Glomerular visceral epithelial cell (primary cell): ENCODE measurements around the gene MAPKAP1.
"Not testable (repeated sequence)": the region's sequence is repeated elsewhere in the genome, so short reads cannot be mapped to it uniquely, and the experiment has no call there.

ENCODE experiments used
- DNase-seq: peaks from one replicate; pipeline ENCODE4 v3.0.0-alpha.2; 2016; ENCODE audit errors: extremely low spot score

The MAPKAP1 gene

DNA sequence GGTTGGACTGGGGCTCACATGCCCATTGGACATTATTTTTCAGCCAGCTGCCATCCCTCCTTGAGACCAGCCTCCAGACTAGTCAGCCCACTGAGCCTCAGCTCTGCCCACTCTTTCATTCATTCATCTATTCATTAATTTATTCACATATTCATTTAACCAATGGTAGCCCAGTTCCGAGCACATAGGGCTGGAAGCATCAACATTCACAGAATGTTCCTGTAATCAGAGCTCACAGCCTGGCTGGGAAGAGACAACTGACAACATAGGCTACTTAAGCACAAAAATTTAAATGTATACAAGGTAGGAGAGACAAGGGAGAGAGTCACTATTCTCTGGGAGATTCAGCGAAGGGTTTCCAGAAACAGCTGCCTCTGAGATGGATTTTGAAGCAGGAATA, 23.2 kb upstream of the MAPKAP1 start:
- no peak for DNase-seq

DNA sequence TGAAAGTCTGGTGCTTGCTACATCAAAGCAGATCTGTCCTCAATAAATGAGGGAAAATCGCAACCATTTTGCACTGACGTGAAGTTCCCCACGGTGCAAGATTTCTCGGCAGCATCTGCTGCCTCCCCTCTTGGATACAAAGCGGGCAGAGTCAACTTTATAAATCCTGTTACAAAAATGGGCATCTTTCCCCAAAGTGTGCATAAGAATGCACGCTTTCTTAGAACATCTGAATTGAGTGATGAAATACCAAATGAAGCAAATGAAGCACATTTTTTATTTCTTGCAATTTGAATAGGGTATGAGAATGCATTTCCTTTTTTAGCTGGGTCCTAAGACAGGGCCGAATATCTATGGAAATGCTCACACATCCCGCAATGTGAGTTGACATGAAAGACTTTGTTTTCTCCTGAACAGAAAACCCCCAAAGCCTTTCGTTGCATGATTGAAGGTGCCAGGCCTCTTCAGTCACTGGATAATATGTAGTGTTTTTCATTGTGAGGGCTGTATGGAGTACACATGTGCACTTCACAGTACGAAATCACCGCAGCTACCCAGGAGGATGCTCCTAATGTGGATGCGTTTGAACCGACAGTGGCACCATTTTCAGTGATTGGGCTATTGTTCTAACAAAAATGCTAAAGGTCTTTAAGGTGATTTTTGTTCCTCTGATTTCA, 19.6 kb upstream of the MAPKAP1 start:
- no peak for DNase-seq

DNA sequence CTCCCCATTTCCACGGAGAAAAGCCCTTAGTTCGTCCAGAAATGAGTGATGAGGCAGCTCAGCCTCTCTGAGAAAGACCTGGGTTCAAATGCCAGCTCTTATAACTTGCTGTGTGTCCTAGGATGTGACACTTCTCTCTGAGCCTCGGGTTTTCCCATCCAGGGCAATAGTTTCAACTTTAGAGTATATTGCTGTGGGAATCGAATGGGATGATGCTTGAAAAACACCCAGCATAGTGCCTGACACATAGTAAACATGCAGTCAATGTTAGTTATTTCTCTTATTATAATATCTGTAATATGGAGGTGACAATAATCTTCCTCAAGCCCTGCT, 430 bp upstream of the MAPKAP1 start:
- DNase-seq, result no peak

DNA sequence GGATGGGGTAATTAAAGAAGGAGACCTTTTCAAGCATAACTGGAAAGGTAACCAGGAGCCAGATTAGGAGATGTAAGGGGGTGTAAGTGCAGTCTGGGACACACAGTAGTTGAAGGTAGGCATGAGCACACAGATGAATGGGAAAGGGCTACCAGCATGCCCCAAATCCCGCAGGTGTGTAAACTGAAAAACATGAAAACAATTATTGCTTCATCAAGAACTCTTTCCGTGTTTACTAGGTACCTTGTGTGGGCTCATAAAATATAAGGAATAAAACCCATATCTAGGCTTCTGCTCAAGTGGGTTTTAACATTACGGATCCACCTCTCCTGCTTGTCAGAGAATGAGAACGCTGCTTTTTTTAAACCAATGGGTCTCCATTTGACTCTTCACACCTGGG, 1.1 kb downstream of the MAPKAP1 start:
- no peak for DNase-seq

DNA sequence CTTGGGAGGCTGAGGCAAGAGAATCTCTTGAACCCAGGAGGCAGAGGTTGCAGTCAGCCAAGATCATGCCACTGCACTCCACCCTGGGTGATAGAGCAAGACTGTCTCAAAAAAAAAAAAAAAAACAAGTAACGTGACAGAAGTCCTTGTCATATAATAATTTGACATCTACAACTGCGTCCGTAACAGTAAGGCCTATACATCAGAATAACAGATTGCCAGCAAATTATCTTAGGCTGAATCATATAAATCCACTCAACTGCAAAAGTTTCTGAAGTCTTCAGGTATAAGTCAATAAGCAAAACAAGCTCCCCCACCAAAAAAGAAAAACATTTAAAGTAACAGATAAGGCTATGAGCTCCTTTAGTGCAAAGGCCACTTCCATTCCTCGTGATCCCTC, 3.3 kb downstream of the MAPKAP1 start:
- DNase-seq, result no peak

DNA sequence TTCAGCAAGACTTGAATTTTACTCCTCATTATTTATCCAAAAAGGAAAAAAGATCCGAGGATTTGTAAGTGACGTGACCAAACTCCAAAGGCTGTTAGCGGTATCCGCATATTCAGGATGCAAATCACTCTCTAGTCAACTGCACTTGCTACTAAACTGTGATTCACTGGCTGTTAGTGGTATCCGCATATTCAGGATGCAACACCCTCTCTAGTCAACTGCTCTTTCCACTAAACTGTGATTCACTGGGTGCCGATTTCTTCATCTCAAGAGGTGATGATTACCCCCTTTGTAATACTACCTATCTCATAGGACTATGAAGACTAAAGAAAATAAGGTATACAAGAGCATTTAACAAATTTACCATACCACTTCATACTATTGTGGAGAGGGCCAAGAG, 5.7 kb downstream of the MAPKAP1 start:
- DNase-seq, result peak; percentile 86

DNA sequence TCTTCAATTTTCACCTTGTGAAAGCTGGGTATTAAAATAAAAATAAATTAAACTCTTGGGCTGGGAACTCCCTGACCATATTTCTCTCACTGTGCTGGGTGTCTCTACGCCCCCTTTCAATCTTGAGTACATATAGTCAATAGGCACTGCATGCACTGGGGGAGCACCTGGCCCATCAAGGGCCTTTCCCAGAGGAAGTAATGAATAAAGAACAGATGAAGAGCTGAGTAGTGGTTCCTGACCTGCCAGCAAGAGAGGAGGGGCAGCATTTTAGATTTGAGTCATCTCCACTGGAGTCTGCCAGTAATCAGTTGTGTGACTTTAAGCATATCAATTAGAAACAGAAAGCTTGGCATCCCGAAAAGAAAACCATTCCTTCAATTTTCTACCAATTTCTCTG, 6.2 kb downstream of the MAPKAP1 start:
- DNase-seq, result peak; percentile 65

DNA sequence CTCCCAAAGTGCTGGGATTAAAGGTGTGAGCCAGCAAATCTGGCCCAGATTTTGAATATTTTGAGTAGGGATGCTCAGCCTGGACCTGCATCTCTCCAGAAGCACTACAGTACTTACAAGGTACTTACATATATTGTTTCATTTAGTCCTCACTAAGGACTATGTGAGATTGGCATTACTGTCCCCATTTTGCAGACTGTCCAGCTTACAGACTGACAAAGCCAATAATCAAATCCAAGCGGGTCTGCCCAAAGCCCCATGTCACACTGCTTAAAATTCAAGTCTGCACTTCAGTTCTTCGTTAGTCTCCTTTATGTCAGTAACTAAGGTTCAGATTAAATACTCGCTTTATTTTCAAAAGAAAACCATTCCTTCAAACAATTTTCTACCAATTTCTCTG, 7.1 kb downstream of the MAPKAP1 start:
- no peak for DNase-seq

DNA sequence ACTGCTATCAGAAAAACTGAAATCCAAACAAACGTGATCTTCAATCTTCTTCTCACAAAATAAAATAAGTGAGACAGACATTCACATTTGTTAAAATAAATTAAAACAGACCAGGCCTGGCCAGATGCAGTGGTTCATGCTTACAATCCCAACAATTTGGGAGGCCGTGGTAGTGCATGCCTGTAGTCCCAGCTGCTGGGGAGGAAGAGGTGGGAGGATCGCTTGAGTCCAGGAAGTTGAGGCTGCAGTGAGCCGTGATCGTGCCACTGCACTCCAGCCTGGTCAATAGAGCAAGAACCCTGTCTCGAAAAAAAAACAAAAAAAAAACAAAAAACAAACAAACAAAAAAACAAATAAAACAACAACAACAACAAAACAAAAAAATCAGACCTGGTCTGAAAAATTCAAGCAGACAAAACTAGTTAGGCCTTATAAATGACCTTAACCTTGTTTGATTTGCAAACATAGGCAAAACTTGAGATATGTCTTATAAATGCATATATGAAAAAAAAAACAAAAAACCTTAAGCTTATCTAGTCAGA, 10.8 kb downstream of the MAPKAP1 start:
- no peak for DNase-seq

DNA sequence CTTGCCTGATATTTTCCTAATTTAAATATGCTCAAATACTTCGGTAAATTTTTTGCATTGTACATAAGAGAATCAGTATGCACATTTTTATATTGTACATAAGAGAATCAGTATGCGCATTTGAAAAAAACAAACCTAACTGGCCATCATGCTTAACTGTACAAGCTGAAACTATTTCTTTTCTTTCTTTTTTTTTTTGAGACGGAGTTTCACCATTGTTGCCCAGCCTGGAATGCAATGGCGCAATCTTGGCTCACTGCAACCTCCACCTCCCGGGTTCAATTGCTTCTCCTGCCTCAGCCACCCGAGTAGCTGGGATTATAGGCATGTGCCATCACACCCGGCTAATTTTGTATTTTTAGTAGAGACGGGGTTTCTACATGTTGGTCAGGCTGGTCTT, 11.5 kb downstream of the MAPKAP1 start:
- DNase-seq, result not testable (repeated sequence)

DNA sequence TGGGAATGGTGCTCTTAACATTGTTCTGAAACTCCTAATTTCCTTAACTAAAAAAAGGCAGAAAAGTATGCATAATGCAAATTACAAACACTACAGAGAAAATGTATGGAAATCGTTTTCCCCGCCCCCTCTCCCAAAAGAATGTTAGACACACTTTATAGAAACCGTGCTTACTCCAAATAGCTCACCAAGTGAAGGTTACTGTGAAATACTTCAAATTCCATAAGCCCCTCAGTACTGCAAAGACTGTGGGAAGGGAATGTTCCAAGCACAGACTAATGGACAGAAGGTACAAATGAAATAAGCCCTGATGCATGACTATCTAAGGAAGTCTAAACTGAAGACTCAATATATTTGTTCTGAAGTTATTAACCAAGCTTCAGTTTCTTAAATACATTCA, 12.5 kb downstream of the MAPKAP1 start:
- peak; percentile 65 for DNase-seq

DNA sequence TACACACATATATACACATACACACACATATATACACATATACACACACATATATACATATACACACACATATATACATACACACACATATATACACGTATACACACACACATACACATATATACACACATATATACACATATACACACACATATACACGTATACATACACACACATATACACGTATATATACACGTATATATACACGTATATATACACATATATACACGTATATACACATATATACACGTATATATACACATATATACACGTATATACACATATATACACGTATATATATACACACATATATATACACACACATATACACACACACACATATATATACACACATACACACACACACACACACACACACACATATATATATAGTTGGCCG, 13.5 kb downstream of the MAPKAP1 start:
- not testable (repeated sequence) for DNase-seq

DNA sequence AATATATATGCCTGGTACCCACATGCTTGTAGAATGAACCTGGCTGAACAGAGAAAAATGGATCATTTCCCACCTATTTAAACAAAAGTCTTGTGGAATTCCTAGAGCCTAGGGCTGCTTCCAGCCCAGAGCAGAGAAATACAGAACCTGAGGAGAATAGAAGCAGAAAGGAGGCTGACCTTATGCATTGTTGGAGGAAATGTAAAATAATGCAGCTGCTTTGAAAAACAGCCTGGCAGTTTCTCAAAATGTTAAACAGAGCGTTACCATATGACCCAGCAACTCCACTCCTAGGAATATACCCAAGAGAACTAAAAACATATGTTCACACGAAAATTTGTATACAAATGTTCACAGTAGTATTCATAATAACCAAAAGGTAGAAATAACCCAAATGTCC, 15.1 kb downstream of the MAPKAP1 start:
- no peak for DNase-seq

DNA sequence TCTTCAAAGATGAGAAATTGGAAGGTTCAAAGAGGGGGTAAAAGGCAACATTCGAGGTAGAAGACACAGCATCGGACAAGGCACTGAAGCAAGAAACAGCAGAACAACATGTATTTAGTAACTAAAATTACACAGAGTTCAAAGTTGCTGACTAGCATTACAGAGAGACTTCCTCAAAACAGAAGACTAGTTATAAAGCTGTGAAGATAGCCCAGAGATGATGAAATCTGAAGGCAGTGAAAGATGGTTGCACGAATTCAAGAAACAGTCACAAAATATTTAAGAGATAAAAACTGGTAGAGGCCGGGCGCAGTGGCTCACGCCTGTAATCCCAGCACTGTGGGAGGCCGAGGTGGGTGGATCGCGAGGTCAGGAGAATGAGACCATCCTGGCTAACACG, 16.3 kb downstream of the MAPKAP1 start:
- no peak for DNase-seq

DNA sequence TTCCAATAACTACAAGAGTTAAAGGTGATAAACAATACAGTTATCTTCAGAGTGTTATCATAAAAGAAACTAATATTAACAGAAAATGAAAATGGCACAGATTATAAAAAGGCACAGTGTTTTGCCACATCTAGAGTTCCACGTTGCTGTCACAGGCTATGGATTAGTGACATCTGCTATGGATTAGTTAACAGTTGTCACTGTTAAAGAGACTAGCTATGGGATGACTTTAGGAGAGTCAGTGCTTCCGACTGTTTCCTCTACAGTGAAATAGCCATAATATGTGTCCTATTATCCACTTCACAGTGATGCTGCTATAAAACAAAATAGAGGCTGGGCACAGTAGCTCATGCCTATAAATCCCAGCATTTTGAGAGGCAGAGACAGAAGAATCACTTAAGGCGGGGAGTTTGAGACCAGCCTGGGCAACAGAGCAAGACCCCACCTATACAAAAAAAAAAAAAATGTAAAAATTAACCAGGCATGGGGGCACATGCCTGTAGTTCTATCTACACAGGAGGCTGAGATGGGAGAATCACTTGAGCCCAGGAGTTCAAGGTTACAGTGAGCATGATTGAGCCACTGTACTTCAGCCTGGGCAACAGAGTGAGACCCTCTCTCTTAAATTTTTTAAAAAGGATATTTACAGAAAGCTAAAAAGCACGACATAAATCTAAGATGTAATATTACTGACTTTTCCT, 19.7 kb downstream of the MAPKAP1 start:
- DNase-seq, result no peak

DNA sequence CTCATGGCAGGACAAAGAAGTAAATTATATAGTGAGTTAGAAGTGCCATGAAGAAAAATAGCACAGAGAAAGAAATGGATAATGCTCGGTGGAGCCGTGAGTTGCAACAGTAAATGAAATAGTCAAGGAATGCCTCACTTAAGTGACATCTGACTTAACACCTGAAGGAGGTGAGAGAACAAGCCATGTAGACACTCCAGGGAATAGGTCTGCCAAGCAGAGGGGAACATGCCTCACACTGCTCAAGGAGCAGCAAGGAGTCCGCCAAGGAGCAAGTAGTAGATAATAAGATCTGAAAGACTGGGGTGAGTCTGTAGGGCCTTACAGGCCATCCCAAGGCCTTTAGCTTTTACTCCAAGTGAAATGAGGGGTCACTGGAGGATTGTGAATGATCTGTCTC, 21.8 kb downstream of the MAPKAP1 start:
- no peak for DNase-seq

DNA sequence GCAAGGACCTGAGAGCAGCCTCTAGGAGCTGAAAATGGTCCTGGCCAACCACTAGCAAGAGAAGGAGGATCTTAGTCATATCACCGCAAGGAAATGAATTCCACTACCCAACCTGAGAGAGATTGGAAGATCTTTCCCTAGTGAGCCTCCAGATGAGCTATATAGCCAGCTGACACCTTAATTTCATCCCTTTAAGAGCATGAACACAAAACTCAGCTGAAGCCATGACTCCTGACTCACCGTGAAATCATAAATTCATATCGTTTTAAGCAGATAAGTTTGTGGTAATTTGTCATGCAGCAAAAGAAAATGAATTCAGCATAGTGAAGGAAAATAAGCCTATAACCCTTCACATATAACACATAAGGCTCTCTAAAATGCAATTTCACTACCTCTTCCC, 23.5 kb downstream of the MAPKAP1 start:
- peak; percentile 49 for DNase-seq

DNA sequence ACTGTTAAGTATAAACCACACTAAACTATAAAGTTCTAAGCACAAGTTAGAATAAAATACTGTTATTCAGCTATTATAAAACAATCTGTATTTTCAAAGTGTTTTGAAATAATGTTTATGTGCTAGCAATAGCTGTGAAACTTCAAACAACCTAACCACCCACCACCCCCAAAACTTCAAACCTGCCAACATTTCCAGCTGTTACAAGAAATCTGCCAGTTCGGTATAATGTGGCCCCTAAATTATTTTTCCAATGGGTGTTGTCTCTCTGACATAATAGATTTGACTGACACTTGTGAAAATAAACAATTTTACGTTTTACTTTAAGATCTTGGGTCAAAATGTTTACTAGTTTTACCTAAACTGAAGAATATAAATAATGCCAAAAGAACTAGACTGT, 24.7 kb downstream of the MAPKAP1 start:
- DNase-seq, result no peak

DNA sequence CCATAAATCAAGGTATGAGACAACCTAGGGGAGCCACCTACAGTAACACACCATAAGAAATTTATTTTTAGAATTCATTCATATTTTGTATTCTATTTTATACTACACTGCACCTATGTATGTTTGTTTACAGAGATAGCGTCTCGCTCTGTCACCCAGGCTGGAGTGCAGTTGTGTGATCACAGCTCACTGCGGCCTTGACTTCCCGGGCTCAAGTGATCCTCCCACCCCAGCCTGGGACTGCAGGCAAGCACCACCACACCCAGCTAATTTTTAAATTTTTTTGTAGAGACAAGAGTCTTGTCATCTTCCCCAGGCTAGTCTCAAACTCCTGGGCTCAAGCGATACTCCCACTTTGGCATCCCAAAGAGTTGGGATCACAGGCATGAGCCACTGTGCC, 25.4 kb downstream of the MAPKAP1 start:
- no peak for DNase-seq

DNA sequence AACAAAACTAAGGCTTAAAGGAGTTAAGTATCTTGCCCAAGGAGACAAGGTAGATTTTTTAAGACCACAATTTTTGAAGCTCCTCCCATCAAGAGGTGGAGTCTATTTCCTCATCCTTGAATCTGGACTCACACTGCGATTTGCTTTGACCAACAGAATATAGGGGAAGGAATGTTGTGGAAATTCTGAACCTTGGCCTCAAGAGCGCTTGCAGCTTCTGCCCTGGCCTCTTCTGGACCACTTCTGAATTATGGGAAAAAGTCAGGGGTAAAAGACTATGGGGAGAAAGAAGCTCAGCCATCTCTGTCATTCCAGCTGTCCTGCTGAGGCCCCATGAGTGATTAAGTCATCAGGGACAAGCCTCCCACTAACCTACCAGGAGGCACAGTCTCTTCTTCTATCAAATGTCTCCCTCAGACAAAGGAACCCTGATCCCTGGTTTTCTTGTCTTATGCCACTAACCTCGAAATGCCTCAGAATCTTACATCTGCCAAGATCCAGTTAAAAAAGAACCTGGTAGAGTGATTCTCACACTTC, 25.9 kb downstream of the MAPKAP1 start:
- no peak for DNase-seq

DNA sequence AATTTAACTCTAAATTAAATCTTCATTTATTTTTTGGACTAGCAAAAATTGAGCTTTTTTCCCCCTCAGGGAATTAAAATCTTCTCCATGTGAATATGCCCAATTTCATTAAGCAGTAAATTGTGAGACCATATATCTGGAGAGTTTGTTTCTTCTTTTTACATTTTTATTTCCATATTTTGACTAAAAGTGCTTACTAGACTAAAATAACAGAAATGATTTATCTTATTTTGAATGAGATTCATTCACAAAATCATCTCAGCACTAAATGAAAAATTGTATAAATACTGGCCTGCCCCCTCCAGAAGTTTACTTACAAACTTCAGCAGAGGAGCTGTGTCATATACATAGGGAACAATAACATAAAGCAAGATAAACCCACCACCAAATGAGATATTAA, 26.6 kb downstream of the MAPKAP1 start:
- no peak for DNase-seq

DNA sequence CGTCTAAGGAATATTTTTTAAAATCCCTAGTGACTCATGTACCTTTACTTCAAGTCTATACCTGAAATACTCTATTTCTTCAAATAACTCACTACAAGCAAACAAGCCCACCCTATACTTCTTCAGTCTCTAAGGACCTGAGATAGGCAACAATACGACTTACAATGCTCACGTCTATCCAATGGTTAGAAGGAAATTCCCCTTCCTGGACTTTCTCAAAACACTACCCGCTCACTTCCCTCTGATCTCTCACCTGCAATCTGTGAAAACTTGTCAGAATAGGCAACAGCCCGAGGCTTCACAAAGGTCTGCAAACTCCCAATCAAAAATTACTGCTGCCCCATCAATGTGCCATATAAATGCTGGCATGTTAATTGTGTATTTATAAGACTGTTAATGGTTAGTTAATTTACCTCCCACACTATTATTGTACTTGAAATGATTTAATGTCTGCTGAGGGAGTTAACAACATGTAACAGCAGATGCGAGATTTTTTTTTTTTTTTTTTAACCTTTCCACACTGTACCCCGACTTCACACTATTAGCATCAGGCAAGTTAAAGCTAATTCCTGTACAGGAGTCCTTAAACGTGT, 27.3 kb downstream of the MAPKAP1 start:
- no peak for DNase-seq
